ENCODE data around the gene SCAF4. TPM values are rescaled to one million over a fixed set of nuclear protein-coding genes. Genes with fewer than 3 reads are reported as not detected.

The SCAF4 gene
- total RNA-seq, 1 experiment from 2014 or later = 31.2 TPM

DNA sequence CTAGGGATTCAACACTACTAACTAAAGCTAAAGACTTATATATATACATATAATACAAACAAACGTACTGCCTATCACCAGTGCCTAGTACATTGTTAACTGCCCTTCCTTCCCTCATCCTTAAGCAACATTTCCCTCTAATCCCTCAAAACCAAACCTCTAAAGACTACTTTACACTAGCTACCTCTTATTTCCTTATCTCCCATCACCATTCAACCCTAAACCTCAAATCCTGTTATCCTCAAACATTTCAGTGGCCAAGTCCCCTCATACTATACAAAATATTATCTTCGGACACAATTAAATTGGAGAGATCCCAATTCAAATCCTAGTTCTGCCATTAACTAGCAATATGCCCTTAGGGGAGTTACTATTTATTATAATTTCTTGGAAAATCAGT is 3.7 kb downstream of the SCAF4 start:
- Mint-ChIP-seq H3K36me3 (ENCODE audit: insufficient read depth, unreplicated experiment) (peaks cover 18% of the 10 kb centered on the region), H3K27me3 (ENCODE audit: unreplicated experiment) (no peaks in the 10 kb centered on the region), H3K4me1 (ENCODE audit: low read depth, unreplicated experiment) (peaks cover 7% of the 10 kb centered on the region), H3K9me3 (ENCODE audit: low read depth, unreplicated experiment) (no peaks in the 10 kb centered on the region), H3K4me3 (ENCODE audit: low read depth, unreplicated experiment) (no peak overlapping the region), H3K27ac (ENCODE audit: unreplicated experiment) (no peak overlapping the region)
- DNase-seq = no peak
- BruUV-seq (replicated peaks) = no TSS peak
- intact Hi-C loops (cut with micrococcal nuclease; ENCODE audit: unreplicated experiment) = no loop called here
- TF ChIP-seq, protein P1, sequence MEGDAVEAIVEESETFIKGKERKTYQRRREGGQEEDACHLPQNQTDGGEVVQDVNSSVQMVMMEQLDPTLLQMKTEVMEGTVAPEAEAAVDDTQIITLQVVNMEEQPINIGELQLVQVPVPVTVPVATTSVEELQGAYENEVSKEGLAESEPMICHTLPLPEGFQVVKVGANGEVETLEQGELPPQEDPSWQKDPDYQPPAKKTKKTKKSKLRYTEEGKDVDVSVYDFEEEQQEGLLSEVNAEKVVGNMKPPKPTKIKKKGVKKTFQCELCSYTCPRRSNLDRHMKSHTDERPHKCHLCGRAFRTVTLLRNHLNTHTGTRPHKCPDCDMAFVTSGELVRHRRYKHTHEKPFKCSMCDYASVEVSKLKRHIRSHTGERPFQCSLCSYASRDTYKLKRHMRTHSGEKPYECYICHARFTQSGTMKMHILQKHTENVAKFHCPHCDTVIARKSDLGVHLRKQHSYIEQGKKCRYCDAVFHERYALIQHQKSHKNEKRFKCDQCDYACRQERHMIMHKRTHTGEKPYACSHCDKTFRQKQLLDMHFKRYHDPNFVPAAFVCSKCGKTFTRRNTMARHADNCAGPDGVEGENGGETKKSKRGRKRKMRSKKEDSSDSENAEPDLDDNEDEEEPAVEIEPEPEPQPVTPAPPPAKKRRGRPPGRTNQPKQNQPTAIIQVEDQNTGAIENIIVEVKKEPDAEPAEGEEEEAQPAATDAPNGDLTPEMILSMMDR (IDR thresholded peaks at IDR 0.05; ENCODE audit: unreplicated experiment) = no peak
- CTCF ChIA-PET = no interaction called here

DNA sequence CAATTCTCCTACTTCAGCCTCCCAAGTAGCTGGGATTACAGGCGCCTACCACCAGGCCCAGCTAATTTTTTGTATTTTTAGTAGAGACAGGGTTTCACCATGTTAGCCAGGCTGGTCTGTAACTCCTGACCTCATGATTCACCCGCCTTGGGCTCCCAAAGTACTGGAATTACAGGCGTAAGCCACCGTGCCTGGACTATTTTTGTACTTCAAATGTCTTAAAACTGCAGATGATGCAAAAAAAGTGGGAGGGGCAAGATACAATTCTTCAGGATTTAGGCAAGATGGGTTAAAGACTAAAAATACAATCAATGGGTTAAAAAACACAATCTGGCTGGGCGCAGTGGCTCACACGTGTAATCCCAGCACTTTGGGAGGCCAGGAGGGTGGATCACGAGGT is 4.7 kb downstream of the SCAF4 start:
- TF ChIP-seq, protein P1 (IDR thresholded peaks at IDR 0.05; ENCODE audit: unreplicated experiment) = no peak
- CTCF ChIA-PET = no interaction called here
- Mint-ChIP-seq H3K36me3 (ENCODE audit: insufficient read depth, unreplicated experiment) (peaks cover 18% of the 10 kb centered on the region), H3K4me1 (ENCODE audit: low read depth, unreplicated experiment) (peaks cover 7% of the 10 kb centered on the region), H3K27me3 (ENCODE audit: unreplicated experiment) (no peaks in the 10 kb centered on the region), H3K9me3 (ENCODE audit: low read depth, unreplicated experiment) (no peaks in the 10 kb centered on the region), H3K27ac (ENCODE audit: unreplicated experiment) (no peak overlapping the region), H3K4me3 (ENCODE audit: low read depth, unreplicated experiment) (no peak overlapping the region)
- intact Hi-C loops (cut with micrococcal nuclease; ENCODE audit: unreplicated experiment) = no loop called here
- no TSS peak for BruUV-seq (replicated peaks)
- DNase-seq = no peak

DNA sequence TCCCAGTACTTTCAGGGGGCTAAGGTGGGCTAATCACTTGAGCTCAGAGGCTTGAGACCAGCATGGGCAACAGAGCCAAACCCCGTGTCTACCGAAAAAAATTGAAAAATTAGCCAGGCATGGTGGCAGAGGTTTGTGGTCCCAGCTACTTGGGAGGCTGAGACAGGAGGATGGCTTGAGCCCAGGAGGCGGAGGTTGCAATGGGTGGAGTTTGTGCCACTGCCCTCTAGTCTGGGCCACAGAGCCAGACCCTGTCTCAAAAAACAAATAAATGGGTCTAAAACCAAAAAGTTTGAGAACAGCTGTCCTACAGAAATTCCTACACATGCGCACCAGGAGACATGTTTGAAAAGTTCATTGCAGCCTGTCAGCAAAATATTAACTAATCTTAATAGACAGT is 5.5 kb downstream of the SCAF4 start:
- no peak overlapping the region for H3K27ac Mint-ChIP-seq (ENCODE audit: unreplicated experiment)
- no peak overlapping the region for H3K4me3 Mint-ChIP-seq (ENCODE audit: low read depth, unreplicated experiment)
- H3K9me3 Mint-ChIP-seq (ENCODE audit: low read depth, unreplicated experiment) = no peaks in the 10 kb centered on the region
- intact Hi-C loops (cut with micrococcal nuclease; ENCODE audit: unreplicated experiment) = no loop called here
- CTCF ChIA-PET = no interaction called here
- H3K4me1 Mint-ChIP-seq (ENCODE audit: low read depth, unreplicated experiment) = peaks cover 7% of the 10 kb centered on the region
- H3K36me3 Mint-ChIP-seq (ENCODE audit: insufficient read depth, unreplicated experiment) = peaks cover 11% of the 10 kb centered on the region
- TF ChIP-seq, protein P1 (IDR thresholded peaks at IDR 0.05; ENCODE audit: unreplicated experiment) = no peak
- DNase-seq = no peak
- no TSS peak for BruUV-seq (replicated peaks)
- no peaks in the 10 kb centered on the region for H3K27me3 Mint-ChIP-seq (ENCODE audit: unreplicated experiment)

DNA sequence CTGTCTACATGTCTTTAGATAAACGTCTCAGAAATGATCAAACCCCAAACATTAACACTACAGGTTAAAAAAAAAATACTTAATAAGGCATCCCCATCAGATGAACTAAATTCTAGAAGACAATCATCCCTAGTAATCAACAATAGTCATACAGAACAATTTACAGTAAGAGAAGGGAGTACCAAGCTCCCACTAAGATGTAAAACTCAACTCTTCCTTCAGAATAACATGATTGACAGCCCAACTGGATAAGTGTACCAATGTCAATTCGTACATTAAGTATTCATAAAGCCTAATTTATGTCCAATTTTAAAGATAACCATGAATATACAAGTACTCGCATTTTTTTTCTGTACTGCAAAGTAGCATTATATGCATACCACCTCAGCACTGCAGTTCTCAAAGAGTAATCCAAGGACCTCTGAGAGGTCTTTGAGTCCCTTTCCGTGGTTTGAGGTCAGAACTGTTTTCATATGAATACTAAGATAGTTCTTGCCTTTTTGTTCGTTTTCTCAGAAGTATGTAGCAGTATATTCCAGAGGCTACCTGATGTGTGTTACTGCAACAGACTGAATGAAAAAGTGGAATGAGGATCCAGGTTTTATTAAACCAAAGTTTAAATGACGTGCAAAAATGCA is 6.6 kb downstream of the SCAF4 start:
- H3K4me1 Mint-ChIP-seq (ENCODE audit: low read depth, unreplicated experiment) = peaks cover 17% of the 10 kb centered on the region
- H3K27me3 Mint-ChIP-seq (ENCODE audit: unreplicated experiment) = no peaks in the 10 kb centered on the region
- H3K4me3 Mint-ChIP-seq (ENCODE audit: low read depth, unreplicated experiment) = no peak overlapping the region
- H3K27ac Mint-ChIP-seq (ENCODE audit: unreplicated experiment) = no peak overlapping the region
- no peak for DNase-seq
- TF ChIP-seq, protein P1 (IDR thresholded peaks at IDR 0.05; ENCODE audit: unreplicated experiment) = no peak
- peaks cover under 1% of the 10 kb centered on the region for H3K36me3 Mint-ChIP-seq (ENCODE audit: insufficient read depth, unreplicated experiment)
- no TSS peak for BruUV-seq (replicated peaks)
- no peaks in the 10 kb centered on the region for H3K9me3 Mint-ChIP-seq (ENCODE audit: low read depth, unreplicated experiment)
- intact Hi-C loops (cut with micrococcal nuclease; ENCODE audit: unreplicated experiment) = no loop called here
- CTCF ChIA-PET = no interaction called here
